HG03159 (cell line): ENCODE results near the gene APPL2.

ENCODE experiments used
- ATAC-seq: cut with Tn5 transposase; IDR thresholded peaks from one replicate; pipeline ENCODE4 v1.9.1; 2021; ENCODE audit warnings: mild to moderate bottlenecking, moderate library complexity; ENCODE audit not compliant: unreplicated experiment

APPL2 gene

DNA sequence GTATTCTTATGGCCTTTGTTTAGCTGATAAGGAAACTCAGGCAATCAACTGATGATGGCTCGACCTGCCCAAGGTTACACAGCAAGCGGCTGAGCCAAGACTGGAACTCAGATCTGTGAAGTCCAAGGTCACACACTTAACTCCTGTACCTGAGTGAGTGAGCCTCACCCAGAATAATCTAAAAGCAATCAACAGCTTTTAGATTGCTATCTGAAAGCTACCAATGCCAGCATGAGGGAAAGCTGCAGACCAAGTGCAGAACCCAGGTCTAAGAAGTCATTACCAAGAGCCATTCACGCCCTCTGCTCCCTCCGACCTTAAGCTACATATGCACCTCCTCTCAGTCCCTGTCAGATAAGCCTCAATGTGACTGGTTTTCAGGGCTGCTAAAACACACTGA lies 12.1 kb downstream of the APPL2 start:
- ATAC-seq, result no peak

DNA sequence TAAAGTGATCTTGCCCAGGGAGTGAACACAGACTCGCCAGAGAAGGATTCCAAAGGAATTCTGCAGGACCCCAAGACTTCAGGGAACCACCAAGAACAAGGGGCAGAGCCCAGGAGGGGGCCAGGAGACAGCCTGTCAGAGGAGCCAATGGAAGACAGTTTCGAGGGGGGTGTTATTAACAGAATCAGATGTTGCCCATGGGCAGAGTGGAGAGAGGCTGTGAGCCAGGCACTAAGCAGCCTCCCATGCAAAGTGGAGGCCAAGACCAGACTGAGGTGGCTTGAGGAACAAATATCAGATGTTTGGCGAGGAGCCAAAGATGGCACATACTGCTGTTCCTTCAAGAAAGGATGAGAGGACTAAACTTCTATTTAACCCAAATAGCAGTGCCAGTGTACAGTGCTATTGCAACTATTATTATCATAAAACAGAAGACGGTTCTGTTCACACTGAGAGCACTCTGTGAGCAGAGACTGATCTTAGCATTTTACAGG lies 12.6 kb downstream of the APPL2 start:
- ATAC-seq, result no peak

DNA sequence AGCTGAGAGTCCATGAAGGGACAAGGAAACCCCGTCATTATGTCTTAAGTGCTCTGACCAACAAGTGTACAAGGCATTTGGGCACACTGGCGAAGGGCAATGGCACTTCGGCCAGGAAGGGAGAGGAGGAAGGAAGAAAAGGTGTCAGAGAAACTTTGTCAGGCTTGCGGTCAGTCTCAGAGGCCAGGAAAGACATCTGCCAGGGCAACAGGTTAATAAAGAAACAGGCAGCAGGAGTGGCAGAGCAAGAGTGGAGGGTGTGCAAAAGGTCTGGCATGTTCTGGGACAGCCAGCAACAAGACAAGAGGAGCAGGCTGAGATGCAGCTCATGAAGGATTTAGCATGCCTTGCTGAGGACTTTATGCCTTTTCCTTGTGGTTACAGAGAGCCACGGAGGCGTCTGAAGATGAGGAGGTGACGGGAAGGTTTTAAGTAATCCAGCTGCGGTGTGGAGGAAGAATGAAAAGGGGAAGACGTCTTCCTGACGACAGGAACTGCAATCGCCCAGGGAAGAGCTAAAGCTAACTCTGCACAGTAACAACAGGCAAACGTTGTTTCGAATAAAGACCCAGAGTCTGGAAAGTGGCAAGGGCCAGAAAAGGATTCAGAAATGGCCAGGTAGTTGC lies 13.1 kb downstream of the APPL2 start:
- ATAC-seq, result no peak

DNA sequence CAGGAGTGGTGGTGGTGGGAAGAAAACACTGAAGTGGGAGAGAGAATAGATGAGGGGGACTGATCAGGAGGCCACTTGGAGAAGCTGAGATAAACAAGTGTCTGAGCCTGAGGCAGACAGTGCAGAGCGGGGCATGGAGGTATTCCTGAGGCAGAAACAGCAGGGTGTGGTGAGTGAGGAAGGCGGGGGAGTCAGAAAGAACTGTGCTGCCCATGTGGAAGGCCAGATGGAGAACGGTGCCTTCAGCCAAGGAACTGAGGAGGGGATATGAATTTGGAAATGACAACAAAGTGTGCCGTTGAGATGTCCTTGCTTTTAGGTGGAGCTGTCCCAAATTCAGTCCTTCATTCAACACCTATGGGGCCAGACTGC lies 13.7 kb downstream of the APPL2 start:
- no peak for ATAC-seq

DNA sequence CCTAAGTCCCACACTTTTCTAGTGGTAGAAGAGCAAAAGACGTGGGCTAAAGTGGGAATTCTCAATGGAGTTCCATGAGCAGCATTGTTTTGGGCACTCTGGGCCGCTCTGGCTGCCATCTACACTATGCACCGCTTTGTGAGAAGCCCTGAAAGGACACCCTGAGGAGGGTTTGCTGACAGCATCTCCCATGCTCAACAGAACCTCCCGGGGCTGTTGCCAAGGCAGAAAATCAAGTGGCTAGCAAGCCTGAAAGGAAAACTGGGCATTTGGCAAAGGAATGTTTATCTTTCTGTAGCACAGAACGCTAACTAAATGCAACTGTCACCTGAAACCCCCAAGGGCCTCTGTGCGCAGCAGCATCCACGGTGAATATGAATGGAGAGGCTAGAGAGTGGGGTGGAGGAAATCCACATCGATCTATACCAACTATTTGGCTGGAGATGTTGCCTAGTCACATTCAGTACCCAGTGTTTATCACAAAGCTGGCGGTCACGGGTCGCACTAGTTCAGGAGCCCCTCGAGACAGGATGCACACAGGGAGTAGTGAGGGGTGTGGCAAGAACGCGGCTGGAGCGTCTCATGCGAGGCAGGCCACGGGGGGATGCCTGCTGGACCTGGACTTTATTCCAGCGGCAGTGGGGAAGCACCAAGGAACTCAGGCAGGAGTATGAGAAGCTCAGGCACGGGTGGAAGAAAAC lies 14.2 kb downstream of the APPL2 start:
- ATAC-seq, result no peak

DNA sequence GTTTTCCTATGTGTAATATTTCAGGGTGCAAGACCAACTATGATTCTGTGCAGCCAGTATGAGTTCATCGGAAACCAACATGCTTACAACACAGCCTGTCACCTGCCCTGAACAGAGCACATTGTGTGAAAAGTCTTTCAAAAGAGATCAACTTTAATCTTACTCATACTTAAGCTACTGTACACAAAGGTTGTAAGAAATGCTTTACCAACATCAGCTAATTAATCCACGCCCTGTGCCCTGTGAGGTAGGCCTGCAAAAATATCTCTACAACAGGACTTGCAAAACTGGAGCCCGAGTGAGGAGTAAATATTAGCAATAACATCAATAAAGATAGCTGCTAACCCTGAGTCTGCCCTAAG lies 15.1 kb downstream of the APPL2 start:
- no peak for ATAC-seq

DNA sequence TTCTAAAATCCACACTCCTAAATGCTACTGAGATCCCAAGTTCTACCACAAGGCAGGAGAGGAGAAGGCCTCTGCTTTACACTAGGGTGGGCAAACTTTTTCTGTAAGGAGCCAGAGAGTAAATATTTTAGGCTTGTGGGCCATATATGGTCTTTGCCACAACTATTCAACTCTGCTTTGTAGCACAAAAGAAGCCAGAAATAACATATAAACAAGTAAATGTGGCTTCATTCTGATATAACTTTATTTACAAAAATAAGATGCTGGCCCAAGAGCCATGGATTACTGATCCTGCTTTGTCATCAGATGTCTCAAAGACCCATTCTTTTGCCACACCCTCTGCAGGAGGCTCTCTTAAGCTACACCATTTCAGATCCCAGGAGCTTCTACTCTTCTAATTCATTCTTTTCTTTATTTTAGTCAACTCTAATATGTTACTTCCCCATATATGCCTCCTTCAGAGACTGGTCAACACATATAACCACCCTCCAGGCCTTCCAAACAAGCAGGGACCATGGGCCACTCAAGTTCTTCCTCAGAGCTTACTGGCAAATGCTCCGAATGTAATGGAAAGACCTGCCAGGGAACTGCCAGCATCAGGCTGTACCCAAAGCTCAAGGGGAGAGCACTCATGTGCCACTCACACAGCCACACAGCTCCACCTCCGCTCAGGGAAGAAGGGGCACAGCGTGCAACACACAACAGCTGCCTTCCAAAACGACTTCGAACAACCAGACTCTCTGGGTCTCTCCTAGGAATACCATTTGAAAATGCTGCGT lies 15.6 kb downstream of the APPL2 start:
- no peak for ATAC-seq

DNA sequence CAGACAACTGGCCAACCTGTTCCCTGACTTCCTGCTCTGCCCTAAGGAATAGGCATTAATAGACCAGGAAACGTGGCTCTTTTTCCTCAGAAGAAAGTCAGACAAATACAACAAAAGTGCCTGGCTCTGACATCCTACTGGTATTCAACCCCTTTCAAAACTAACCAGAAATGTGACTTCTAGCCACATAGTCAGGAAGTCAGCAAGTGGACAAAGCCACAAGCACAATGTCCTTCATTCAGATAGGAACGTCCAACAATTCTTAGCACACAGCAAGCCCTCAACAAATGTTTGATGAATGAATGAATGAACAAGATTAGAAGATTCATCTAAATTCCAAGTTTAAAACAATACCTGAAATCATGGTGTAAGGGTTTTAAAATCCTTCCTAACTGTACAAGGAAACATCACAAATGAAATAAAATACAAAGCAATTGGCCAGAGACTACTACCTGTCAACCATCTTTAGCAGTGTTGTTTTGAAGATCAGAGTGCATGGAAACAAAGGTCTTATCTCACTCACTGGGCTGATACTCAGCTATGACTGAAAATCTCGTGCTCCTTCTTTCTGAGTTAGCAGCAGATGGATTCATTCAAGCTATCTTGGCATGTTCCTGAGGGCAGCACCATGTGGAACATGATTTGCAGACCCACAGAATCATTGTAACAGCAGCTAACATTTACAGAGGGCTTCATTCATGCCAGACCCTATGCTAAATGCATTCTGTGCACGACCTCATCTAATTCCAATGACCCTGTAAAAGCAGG lies 16.5 kb downstream of the APPL2 start:
- no peak for ATAC-seq

DNA sequence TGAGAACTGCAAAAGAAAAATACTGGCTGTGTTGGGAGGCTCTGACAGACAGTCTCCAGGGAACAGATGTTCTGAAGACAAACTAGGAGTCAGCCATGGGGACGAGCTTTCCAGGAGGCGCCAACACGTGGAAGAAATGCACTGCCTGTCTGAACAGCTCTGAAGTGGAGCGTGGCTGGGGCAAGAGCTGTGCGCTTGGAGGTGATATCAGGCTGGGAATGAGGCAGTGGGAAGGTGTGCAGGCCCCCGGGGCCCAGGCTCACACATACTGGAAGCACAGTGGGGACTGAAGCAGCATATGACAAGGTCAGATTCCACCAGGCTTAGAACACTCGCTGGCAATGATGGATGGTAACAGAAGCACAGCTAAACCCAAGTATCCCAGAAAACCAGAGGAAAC lies 17.5 kb downstream of the APPL2 start:
- no peak for ATAC-seq

DNA sequence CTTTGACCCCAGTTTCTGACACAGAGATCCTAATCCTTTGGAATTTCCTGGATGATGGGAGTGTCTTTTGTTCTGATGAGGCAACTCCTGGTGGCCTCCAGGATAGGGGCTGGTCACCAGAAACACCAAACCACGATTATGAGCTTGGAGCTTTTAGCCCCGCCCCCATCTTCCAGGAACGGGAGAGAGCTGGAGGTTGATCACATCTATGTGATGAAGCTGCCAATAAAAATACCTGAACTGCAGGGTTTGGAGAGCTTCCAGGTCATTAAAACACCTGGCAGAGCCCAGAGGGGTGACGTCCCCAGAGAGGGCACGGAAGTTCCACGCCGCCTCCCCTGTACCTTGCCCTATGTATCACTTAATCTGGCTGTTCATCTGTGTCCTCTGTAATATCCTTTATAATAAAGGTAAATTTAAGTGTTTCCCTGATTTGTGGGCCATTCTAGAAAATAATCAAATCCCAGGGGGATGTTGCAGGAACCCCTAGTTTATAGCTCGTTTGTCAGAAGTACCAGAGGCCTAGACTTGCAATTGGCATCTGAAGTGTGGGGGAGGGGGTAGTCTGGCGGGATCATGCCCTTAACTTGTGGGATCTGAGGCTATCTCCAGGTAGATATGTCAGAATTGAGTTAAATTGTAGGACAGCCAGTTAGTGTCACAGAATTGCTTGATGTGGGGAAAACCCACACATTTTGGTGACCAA lies 21.2 kb downstream of the APPL2 start:
- ATAC-seq, result no peak

DNA sequence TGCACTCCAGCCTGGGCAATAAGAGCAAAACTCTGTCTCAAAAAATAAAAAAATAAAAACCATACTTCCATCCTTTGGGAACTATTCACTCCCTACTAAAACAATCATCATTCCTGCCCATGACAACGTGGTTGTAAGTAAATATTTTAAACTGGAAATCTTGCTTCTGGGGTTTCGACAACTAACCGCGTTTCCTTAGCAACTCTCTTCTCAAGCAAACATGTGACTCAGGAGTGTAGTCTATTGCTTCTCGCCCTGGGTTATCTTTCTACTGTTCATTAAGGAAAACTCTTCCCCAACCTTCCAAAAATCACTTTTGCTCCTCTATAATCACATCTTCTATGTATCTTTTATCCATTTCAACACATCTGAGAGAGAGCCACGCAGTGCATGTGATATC lies 21.8 kb downstream of the APPL2 start:
- ATAC-seq, result no peak

DNA sequence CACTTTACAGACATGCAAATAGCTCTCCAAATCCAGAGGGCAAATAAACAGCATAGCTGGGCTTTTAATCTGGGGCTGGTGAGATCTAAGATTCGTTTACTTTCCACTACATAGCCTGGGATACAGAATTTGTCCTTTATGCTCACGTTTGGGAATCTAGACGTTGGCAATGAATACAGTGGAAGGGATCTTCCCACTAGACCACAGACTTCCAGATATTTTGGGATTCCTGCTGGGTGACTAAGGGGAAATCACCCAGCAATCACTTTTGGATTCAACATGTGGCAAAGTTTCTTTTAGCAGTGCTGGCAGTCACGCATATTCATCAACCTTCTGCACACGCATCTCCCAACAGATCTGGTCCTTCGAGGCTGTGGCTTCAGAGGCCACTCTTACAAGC lies 23.5 kb downstream of the APPL2 start:
- ATAC-seq, result no peak

DNA sequence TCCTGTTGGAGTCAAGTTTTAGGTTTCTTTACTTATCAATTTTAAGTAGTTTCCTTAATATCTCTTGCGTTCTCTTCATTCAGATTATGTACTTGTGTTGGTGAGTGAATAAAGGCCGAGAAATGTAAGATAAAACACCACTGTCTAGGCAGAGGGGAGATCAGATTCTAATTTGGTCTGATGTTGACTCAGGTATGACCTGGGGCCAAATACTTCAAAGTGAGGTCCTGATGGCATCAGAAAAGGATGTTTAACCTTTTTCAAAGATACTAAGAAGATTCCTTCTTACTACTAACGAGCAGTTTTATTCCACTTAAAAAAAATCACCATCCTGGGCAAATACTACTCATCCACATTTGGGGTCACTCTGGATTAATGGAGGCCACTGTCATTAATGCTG lies 26.9 kb downstream of the APPL2 start:
- ATAC-seq, result no peak

DNA sequence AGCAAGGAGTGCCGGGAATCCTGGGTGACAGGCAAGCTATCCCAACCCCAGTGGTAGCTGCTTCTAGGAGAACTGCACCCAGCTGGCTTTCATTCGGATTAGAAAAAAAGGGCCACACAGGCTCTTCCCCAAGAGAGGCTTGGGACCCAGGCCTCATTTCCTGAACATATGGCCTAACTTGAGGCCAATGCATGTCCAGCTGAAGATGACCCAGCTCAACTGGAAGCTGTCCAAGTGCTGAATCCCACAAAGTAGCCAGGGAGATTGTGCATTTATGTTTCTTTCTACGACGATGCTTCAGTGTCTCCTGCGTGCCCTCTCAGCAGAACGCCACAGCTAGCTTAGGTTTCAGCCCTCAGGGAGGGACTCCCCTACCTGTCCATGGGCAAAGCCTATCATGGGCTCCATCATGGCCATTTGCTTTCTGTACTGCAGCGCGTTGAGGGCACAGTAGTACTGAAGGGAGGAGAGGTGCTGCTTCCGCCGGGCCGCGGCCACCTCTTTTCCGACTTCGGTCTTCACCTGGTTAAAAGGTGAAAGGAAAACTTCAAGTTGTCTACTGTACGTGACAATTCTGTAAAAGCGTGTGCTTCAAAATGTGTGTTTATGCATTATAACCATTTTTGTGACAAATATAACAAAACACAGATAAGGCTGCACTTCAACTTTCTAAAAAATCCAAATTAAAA lies 29.1 kb downstream of the APPL2 start:
- ATAC-seq, result no peak

DNA sequence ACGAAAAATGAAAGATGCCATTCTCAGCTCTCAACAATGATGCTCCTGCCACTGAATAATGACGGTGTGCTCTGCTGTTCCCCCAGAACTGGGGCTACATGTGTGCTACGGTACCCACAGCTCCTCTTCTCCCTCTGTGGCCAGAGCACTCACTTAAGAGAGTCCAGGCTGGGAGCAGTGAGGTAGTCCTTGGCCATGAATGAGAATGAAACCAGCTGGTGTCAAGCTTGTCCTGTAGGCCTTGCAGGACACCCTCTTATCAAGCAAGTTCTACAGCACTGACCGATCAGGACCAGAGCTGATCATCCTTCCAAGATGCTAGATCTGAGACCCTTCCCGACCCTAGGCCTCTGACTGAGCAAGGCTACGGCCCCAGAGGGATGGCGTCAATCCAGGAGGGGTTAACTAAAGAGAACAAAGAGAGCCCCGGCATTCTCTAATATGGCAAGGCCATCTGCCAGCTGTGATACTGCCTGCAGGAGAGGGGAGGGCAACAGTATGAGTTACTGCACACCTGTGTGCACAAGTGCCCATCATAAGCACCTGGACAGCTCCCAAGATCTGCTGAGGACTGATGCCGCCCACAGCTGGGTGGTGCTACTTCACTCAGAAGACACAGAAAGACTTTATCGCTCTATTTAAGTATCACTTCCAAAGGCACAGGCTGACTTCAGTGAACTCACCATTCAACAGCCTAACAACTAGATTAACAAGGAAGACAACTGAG lies 30.5 kb downstream of the APPL2 start:
- ATAC-seq, result no peak

DNA sequence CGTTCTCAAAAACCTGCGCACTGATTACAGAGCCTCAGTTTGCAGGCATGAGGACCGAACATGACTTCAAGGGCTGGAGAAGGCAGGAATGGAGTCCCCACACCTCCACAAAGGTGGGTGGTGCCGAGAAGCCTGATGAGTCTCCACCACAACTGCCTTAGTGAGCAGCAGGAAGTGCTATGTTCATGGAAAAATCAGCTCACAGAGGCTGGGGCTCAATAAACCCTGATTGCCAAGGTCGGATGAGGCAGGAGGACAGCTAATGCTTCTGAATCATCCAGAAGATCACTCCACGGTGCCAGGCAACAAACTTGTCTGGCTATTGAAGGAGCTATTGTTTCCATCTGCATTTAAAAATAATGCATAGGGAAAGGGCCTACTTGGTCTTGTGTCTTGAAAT lies 31.1 kb downstream of the APPL2 start:
- no peak for ATAC-seq

DNA sequence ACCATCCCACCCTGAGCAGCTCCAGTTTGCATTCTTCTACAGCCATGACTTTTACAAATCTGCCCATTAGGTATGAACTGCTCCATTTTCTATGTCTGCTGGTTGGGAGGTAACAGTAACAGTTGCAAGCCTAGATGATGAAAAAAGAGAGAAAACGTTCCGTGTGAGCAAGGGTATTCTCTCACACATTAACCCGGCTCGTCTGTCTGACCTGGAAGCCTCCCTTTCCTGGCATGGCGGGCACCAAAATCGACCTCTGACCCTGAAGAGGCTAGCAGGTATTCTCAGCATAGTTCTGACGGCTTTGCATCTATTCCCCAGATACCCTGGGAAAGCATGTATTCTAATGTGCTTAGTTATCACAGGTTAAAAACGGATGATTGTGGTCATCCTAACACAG lies 31.8 kb downstream of the APPL2 start:
- no peak for ATAC-seq

DNA sequence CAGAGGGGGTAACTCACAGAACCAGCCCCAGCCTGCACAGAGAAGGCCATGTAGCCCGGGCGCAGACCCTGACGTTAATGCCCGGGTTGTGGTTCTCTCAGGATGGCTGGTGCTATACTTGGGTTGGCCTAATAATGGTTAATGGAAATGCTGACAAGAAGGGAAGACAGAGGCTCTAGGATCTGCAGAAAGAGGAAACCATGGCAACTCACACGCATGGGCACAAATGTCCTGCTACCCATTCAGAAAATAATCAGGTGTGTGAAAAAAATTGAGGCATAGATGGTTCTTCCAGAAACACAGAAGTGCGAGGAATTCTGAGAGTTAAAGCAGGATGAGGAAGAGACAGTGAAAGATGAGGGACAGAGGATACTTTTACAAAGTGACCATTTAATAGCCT lies 33.8 kb downstream of the APPL2 start:
- ATAC-seq, result no peak

DNA sequence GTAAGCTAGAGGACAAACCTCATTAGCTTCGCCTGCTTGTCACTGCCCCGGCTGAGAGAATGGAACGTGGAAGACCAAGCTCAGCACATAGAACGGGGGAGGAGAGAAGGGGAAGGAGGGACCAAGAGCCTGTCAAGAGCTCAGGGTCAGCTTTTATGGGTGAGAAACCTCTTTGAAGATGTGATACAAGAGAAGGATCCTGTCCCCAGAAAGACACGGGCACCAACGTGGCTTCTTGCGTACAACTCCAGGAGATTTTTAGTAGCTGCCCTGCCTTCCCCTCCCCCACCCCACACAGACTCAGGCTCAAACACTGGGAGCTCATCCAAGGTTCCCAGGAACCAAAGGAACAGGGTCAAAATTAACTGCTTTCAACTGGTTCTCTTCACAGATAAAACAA lies 34.7 kb downstream of the APPL2 start:
- ATAC-seq, result no peak

DNA sequence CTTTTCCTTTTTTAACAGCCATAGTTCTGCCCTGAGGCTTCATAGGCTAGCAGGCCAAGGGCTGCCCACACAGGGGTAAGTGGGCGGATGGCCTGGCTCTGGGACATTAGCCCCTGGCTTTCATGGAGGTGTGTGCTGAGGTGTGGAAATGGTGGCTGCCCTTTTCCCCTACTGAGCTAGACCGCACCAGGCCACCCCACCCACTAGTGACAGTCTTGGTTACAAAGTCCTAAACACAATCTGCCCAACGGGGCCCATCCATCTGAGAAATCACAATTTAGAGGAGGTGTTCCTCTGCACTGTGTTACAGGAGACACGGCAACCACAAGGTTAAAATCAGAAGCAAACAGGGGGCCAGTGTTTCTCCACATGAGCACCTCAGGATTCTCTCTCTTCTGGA lies 35.6 kb downstream of the APPL2 start:
- ATAC-seq, result no peak
